Central memory CD4-positive, alpha-beta T cell (primary cell): ENCODE data around the gene SLC10A2.

Experiments
- DNase-seq: peaks from one replicate; pipeline ENCODE4 v3.0.0; 2022

SLC10A2 gene

GRCh38 chr13:103046676-103047075 lies 19.5 kb downstream of the SLC10A2 start:
- no peak for DNase-seq

DNA sequence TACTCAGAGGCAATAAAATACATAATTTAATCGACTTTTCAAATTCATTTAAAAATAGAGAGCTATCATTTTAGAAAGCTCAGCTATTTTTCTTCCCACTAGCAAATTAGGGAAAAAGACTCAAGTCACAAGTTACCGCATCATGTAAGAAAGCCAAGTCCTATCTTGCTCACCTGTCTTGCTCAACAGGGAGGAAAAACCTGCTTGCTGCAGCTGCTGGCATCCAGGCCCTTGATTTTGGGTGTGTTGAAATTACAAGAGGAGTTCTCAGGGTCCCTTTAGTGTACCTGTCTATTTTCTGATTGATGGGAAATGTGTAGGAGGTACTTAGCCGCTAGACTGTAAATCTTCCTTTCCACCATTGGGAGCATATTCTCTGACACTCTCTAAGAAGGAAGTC lies 22.2 kb downstream of the SLC10A2 start:
- DNase-seq = no peak

DNA sequence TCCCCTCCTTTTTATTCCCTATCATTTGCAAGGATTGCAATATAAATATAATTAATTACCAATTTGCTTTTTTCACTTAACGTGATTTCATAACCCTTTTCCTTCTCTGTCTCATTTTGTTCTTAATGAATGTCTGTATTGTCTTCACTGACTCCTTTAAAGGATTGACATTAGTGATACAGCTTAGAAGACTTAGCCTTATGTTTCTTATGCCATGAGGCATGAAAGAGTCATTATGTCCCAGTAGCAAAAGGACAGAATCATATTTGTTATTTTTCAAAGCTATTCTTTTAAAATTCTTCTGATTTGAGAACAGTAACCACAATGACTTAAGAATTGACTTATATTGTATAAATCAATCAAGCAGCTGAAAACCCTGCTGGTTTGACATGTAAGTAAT lies 26.2 kb downstream of the SLC10A2 start:
- no peak for DNase-seq

- no peak for DNase-seq
Measured at GRCh38 chr13:103039183-103039582, 27.0 kb downstream of the SLC10A2 start.

DNA sequence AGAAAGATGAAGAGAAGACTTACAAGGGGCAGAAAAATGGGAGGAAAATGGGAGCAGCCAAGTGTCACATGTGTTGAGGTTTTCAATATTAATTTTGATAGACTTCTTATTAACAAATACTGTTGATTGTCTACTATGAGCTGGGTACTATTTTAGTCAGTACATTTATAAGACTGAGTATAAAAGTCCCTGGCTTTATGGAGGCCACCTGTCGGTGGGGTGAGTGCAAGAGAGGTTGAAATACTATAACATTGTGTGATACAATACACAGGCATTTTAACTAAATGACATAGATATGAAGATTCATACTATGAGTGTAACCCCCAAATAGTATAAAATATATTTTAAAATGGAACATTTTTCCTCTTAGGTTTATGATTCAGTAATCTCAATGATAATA lies 29.9 kb downstream of the SLC10A2 start:
- DNase-seq = no peak

- no peak for DNase-seq
Measured at GRCh38 chr13:103033999-103034398, 32.2 kb downstream of the SLC10A2 start.

DNA sequence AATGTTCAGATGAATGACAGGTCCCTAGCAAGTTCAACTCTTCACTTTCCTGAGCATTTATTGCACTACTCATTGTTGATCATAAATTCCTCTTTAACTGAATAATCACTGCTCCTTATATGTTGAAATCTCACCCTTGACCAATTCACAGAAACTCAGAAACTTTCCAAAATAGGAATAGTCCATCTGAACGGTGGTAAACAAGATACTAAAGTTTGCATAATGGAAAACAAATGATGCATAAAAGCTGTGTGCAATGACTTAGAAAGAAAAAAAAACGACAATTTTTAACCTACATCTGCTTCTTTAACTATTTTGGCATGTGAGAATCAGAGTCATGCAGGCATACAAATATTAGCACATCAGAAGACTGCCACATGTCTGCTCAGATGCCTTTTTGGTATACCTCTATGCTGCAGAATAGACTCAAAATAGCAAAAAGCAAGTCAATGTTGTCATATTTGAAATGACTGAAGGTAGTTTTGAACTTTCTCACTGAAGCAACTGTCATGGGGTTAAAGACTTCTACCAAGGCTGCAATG lies 34.8 kb downstream of the SLC10A2 start:
- DNase-seq = no peak

- DNase-seq = no peak
Measured at GRCh38 chr13:103030776-103031175, 35.4 kb downstream of the SLC10A2 start.

DNA sequence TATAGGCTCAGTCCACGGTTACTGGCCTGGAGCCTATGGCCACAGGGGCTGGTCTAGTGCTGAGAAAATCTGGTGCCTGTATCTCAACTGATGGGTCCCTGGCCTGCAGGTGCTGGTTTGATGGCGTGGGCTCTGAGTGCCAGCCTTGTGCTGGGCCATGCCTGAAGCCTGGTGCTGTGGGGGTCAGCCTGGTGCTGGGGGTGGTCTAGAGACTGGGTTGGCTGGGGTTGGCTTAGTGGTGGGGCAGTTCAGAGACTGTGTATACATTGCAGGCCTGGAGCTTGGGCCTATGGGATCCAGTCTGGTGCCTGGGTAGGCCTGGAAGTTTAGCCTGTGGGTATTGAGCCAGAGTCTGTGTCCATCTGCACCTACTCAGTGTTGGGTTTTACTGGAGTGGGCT lies 36.4 kb downstream of the SLC10A2 start:
- DNase-seq = no peak

DNA sequence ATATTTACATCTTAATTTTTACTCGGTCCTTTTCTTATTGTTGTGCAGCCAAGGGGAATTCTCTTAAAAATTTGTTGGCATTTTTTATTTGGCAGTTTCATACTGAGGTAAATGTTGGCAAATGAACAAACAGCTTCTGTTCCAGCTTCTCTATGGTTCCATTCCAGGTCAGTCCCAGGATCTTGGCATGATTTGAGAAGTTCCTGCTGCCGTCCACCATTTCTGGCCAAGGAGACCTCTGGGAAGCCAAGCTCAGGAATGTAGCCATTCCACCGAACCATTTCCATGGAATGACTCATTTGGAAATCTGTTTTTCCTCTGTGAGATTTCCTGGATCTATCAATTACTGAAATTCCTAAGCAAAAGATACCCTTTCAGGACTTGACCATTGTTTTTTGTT lies 43.9 kb downstream of the SLC10A2 start:
- DNase-seq = no peak

GRCh38 chr13:103018556-103018955 lies 47.7 kb downstream of the SLC10A2 start:
- no peak for DNase-seq

- DNase-seq = no peak
Measured at GRCh38 chr13:103012646-103013045, 53.6 kb downstream of the SLC10A2 start.

DNA sequence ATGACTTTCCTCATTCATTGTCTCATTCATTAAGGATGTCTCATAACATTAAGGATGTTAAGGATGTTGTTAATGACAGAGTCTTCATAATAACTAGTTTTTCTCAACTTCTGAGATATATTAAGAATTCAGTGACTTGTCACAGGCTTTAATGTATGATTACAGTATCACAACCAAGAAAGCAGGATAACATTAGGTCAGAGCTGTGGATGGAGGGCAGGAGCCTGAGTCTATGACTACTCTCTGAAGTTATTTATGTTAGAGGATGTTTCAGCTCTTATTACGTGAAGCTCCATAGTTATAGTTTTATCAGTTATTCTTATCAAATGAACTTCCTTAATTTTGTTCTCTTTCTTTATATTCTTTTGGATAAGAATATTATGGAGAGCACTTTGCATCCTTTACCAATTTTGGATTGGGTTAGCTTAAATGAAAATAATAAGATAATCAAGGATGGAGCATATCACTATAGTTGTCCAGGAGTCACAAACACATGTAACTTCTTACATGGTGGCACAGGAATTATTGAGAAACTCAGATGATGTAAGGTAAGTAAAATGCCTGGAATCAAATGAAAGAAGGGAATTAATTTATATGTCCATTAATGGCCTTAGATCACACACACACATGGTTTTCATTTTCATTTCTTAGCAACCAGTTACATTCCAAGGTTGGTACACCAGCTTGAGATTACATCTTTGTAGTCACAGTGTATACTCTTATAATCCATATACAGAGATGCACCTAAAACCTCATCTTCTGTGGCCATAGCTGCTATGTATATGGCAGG lies 57.0 kb downstream of the SLC10A2 start:
- DNase-seq = no peak

DNA sequence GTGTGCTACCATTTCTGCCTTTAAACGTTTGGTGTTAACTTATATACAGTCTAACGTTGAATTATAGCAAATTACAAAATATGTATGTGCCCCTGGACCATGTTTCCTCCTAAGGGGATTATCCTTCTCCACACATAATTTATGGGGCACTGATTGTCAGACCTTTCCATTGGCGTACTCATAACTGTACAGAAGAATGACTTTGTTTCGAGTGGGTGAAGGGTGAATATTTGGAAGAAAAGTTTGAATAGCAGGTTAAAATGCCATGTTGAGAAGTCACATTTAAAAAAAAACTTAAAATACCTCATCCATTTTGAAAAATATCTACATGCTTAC lies 58.8 kb downstream of the SLC10A2 start:
- no peak for DNase-seq

DNA sequence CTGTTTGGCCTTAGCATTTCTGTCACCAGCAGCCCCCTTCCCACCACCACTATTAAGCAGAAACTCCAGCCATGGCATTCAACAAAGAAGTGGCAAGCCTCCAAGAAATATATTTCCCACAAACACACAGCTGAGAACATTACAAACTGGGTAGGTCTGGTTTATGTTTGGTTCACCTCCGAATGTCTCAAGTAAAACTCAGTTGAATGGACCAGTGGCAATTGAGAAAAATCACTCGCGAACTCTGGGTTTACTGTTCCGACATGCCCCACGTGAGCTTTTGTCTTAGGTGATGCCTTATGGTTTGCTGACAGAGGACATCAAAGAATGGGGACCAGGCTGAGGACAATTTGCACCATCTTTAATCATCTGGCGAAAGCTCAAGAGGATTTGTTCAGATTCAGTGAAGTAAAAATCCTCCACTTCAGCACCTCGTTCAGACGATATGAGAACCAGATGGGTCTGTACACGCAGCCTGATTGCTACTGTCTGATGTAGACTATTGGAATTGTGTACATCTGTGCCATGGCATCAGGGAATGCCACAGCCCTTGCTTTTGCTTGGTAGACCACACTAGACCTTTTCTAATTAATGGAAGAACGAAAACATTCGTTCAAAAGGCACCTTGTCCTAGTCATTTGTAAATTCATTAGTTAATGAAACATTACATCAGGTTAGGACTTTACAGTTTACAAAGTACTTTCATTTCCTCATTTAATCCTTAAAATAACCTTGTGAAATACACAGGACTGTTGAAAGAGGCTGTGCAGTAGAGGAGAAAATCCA lies 59.4 kb downstream of the SLC10A2 start:
- DNase-seq = no peak

DNA sequence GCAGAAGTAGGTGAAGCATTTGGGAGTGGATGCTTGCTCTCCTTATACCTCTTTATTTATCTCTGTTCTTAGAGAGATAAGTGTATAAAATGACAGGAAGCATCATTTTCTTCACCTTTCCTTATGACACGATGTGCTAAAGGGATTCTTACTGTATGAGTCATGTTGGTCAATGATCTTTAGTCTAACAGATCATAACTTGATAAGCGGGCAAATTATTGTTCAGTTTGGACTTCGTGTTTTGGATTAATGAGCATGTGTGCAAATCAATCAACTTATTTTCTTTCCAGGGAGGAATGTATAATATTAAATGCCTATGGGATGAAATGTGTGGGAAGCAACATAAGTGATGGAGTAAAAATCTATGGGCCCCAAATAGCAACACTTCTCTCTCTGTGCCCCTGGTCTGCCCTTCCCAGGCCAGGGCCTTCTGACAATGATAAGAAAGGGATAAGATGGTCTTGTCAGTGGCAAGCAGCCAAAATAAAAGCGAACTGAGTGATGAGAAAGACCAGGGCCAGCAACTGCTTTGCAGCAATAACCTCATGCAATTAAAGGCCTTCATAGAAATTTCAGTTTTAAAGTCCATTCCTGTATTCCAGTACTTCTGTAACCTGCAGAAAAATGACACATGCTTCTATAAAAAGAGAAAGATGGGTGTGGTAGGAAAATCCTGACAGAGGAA lies 61.4 kb downstream of the SLC10A2 start:
- DNase-seq = no peak

GRCh38 chr13:103003631-103004030 lies 62.6 kb downstream of the SLC10A2 start:
- DNase-seq = no peak

GRCh38 chr13:103002279-103002678 lies 63.9 kb downstream of the SLC10A2 start:
- DNase-seq = no peak

- DNase-seq = no peak
Measured at GRCh38 chr13:103000157-103000556, 66.1 kb downstream of the SLC10A2 start.

GRCh38 chr13:102999499-102999898 lies 66.7 kb downstream of the SLC10A2 start:
- no peak for DNase-seq
